ENCODE data around the gene AREG.

Gene AREG

DNA sequence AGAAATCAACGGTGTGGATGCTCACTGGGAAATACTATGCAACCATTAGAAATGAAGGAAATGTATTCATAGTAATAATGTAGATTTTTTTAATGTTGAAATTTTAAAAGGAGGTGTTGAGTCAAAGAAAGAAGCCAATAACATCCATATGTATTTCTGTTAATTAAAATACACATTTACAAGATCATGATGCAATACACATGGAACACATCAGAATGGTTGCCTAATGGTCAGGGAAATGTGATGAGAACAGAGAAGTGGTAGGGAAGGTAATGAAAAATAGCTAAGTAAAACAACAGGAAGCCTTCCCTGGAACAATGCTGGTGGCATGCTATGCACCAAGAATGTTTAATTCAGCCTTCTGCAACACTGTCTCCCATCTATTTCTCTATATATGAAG is 18.2 kb downstream of the AREG start:
- no peak for DNase-seq (ENCODE audit: low read depth in 2 of 2)

DNA sequence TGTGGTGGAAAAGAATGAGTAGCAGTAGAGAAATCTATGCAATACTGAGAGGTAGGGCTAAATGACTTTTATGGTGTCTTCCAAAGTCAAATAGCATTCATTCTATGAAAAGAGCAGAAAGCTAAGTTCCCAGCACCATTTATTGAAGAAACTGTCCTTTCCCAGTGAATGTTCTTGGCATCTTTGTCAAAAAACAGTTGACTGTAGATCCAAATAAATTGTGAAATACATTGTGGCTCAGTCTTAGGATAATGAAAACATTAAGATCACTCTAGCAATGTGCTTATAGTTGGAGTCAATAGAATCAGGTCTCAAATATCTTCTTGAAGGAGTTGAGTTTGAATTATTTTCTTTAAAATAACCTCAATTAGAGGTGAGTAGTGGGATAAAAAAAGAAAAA is 19.4 kb downstream of the AREG start:
- DNase-seq (ENCODE audit: low read depth in 2 of 2): no peak

DNA sequence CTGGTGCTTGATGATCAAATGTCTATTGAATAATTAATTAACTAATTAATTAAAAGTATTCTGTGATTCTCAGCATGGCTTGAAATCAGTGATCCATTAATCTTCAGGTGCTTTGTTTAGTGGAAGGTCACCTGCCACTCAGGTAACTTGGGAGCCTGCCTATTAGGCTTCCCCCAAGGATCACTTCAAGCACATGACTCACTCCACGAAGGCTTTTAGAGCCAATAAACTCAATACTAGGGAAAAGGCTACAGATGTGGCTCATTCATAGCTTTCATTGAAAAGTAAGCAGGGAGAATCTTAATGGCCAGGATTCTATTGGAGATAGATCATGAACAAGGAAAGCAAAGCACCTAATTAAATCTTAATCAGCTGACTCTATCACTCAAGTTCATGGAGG is 21.3 kb downstream of the AREG start:
- DNase-seq (ENCODE audit: low read depth in 2 of 2): no peak

DNA sequence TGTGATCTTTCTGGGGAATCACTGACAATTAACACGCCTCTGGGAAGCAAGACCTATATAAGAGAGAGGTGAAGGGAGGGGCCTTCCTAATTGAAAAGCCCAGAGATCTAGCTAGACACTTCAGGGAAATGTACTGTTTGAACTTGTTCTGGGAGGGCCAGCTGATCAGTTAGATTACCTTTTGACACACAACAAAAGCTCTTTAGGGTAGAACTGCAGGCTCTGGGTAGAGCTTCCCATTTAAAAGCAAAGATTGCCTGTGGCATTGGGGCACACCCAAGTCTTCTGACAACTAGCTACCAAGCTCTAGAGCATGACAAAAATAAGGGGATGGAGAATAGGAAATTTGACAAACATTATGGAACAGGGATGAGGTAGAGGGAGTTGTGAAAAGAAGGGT is 26.3 kb downstream of the AREG start:
- DNase-seq (ENCODE audit: low read depth in 2 of 2): no peak

DNA sequence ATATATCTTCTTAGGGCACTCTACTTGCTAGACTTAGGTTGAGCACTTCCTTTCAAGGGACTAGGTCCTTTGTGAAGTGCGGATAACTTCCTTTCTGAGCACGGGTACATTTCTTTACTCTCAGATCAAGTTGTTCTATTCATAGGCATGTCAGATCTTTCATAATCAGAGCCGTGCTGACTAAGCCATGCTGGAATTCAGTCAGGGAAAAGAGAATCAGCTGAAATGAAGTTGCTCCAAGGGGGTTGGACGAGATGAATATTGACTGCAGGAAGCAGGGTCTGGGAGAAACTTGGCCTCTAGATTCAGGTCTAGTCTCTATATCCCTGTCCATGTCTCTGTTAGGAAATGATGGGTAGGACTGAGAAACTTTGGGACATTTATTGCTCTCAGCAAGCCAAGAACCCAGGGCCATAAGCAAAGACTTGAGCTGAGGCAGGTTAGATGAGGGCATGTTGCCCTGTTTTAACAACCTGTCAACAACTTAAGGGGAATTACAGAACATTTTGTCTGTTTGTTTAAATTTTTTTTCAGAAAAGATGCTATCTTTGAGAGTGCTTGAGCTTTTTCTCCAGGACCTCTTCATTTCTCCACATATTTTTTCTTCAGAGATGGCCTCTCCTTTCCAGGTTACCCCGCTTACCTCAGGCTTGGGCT is 28.3 kb downstream of the AREG start:
- no peak for DNase-seq (ENCODE audit: low read depth in 2 of 2)

DNA sequence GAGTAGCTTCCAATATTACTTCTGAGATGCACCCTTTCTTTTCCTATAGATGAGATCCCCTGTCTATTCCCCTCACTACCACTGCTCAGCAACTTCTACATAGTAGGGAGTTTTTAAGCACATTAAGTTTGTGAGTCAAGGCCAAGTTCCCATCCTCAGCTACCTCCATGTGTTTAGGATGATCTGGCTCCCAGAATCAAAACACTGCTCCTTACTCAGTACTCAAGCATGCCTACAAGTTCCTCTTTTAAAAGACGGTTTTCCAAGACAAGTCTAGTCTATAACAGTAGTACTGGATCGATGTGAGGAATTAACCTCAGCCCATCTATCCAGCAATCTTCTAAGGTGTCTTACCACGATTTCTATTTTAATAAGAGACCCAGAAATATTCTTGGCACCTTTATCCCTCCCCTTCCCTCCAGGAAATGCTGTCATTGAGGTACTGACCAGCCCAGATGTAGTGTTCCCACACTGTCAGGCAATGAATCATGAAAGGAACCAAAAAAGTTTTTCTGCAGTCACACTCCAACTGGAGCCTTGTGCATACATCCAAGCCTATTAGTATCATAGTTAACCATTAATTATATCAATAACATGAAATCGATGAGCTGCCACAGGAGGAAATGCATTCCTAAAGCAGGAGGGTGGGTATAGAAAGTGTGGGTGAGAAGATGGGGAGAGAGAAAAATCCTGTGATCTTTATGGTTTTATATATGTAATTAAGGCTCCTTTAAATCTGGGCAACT is 29.6 kb downstream of the AREG start:
- no peak for DNase-seq (ENCODE audit: low read depth in 2 of 2)

DNA sequence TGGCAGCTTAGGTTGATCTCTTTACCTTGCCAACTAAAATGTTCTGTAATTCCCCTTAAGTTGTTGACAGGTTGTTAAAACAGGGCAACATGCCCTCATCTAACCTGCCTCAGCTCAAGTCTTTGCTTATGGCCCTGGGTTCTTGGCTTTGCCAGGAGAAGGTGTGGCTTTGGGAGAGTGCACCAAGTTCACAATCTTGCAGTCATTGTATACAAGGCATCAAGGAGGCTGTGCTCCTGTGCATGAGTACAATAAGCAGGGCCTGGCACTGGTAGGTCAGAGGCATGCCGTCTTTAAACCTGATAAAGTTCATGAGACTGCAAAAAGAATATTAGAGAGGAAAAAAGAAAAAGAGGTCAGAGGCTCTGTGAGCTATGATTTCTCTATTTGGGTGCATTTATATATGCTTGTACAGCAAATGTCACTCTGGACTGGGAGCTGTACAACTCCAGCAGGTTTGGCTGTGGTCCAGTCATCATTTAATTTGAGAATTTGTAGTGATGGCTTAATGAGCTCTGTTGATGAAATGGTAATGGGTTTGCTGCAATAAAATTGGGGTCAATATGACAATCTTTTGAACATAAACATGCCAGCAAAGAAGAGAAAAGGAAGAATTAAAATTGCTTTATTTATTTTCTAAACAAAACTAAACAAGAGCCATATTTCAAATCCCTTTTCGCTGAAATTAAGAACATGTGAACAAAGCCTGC is 30.3 kb downstream of the AREG start:
- no peak for DNase-seq (ENCODE audit: low read depth in 2 of 2)

DNA sequence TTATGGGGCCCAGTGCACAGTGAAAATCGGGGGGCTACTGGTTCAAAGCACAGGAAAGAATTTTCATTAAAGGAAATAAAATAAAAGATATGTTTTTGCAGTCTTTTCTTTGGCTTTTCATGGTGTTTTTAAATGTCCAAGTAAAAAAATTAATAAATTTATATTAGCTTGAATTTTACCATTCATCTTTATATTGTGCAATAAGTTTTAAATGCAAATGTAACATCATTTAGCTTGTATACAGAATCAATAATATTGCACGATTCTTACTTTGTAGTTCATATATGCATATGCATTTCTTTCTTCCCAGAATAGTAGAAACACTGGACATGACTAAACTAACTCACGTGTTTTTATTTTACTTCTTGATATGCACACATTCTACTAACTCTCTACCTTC is 31.0 kb downstream of the AREG start:
- DNase-seq (ENCODE audit: low read depth in 2 of 2): no peak

DNA sequence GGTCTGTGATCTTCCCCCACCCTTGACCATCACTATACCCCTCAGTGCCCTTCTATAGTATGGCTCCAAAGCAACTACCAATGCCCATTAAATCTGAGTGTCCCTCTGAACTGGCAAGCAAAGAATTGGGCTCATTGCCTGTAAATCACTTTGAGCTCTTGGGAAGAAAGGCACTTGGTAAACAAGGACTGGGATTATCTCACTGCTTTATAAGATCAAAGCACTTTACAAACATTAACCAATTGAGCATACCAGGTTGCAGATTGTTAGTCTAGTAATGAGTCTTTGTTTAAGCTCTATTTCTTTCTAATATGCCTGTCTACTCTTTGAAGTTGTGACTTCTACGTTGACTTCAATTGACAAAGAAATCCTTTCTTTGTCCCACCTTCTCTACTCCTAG is 34.1 kb downstream of the AREG start:
- DNase-seq (ENCODE audit: low read depth in 2 of 2): no peak

DNA sequence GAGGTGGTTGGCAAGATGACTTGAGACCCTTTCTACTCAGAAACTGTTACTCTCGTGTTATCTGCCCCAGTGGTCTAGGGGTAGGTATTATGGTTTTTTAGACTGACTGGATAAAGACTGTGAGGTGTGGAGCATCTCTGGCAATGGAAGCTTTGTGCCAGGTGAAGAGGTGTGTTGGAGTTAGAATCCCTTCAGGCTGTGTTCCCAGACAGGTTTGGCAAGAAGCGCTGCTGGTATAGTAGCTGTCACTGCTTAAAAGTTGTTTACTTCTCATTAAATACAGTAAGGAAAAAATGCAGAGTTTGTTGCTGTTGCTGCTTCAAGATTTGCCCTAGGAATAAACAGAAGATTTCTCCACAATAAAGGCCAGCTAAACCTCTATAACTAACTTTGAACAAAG is 35.3 kb downstream of the AREG start:
- DNase-seq (ENCODE audit: low read depth in 2 of 2): no peak

DNA sequence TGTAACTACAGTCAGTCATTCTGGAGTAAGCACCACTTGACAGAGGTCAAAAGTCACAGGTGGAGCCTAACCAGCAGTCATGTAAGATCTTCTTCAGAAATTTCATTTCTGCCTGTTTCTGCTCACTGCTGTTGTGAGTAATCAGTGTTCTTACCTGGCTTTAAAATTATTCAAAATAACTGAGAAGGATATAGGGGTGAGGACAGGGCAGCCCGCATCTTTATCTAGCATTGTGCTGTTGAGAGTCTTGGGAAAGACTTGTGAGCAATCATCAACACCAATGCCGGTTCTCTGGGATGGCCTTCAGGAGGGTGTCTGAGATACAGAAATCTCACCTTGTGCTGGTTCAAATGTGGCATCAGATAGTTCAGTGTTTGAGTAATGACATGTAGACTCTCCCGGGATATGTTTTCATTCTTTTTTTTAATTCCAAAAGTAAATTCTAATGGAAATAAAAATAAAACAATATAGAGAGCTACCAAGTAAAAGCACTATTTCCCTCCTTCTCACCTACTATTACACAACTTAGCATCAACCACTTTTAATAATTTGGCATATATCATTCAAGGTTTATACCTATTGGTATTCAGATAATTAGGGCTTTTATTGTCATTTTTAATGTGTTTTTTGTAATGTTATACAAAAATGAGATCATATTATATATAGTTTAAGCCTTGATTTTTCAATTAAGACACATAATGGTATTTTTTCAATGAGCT is 37.1 kb downstream of the AREG start:
- DNase-seq (ENCODE audit: low read depth in 2 of 2): no peak

DNA sequence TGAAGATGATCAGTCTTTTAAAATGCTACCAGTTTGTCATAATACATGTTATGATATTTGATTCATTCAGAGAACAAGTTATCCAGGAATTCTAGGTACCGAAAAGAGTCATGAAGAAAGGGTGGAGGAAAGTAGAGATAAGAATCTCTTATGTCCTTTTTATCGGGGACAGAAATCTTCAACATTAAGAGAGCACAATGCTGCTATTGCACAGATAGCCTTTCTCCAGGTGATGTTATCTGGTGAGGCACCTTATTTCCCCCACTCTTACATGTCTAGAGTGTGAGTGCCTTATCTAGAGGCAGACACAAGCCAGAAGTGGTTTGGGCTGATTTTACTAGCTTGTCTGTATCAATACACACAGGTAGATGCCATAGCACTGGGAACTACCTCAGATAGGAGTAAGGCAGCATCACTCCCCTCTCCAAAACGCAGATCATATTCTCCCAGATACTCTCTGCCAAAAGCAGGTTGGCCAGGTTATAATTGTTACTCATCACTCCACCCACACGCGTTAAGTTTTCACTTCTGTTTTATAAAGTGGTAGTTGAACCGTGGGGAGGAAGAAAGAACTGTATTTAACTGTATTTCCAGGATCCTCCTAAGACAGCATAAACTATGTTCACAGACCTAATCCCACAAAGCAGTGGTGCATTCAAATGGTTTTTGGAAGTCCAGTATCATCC is 38.4 kb downstream of the AREG start:
- no peak for DNase-seq (ENCODE audit: low read depth in 2 of 2)

DNA sequence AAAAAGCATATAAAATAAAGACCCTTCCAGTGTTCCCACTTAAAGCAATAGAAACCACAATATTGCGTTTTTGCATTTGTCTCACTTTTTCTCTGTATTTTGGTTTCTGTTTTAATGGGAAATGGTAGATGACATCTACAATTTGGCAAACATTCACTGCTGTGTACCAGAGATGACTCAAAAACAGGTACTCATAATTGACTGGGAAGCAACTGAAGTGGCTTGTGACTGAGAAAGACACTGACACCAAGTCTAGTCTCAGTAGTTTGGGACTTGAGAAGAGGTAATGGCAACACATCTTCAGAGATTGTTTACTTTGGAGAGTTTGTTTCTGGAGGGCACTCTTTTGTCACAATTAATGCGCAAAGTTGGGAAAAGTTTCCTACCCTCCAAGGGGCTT is 42.0 kb downstream of the AREG start:
- no peak for DNase-seq (ENCODE audit: low read depth in 2 of 2)

DNA sequence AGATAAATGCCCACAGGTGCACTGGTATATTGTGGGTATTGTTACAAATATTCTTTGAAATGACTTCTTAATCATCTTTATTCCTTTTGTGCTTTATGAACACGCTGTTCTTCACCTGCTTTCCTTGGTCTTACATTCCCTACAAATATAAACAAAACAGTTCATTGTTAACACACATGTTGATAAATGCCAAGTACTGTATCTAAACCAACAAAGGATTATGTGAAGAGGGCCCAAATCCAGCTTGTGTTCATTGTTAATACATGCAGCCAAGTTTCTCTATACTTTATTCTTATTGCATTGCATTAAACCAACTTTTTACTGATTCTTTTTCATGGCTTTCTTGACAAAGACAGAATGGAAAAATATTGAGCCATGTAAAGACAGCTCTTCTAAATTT is 42.8 kb downstream of the AREG start:
- no peak for DNase-seq (ENCODE audit: low read depth in 2 of 2)

DNA sequence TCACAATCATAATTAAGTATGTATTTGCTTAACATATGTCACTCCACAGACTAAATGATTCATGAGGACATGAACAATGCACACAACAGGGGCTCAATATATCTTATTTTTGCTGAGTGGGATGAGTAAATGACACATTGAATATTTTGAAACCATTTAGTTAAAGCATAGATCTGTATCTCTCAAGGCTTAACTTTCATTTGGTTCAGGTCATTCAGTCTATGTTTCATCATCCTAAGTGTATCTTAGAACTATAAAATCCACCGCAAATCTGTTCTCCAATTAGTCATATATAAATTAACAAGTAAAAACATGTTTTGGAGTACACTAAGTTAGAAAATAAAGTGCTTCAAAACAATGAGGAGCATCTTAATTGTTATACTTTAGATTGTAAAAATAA is 45.8 kb downstream of the AREG start:
- no peak for DNase-seq (ENCODE audit: low read depth in 2 of 2)

DNA sequence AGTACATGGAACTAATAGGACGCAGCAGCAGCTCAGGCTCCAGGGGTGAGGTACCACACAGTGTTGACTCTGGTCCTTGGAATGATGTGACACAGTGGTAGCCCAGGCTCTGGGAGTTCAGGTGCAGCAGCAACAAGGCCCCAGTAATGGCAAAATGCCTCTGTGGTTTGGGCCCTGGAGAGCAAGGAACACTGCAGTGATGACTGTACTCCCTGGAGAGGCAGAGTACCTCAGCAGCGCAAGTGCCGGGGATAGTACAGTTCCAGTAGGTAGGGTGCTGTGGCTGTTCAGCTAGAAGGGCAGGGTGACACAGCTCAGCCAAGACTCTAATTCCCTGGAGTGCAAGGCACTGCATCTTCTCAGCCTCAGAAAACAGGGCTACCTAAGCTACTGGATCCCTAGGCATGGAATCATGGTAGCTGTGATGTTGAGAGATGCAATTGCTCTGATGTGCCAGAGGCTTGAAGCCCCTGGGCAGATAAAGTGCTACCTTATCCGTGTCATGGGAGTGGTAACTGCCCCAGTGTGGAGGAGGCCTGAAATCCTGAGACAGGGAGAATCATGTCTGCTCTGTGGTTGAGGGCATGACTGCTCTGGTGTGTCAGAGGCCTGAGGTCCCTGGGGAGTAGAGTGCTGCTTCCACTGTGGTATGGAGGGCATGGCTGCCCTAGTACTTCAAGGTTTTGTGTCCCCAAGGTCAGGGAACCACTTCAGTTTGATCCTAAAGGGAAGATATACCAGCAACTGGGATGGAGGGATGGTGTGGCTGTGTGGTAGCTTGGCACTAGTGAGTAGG is 55.2 kb downstream of the AREG start:
- DNase-seq (ENCODE audit: low read depth in 2 of 2): no peak

DNA sequence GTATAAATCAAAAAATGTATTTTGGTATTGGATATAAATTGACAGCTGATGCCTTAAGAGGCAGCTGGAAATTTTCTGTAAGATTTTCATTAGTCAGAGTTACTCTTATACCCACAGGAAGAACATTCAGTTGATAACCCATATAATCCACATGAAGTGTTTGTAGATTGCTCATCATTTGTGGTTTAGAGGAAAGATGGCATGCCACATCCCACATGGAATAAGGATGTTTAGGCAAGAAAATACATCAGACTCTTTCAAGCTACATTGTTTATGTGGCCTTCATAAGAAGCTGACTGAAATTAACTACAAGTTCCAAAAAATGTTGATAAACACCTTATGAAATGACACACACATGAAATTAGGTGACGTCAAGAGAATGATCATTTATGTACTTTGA is 56.6 kb downstream of the AREG start:
- no peak for DNase-seq (ENCODE audit: low read depth in 2 of 2)

DNA sequence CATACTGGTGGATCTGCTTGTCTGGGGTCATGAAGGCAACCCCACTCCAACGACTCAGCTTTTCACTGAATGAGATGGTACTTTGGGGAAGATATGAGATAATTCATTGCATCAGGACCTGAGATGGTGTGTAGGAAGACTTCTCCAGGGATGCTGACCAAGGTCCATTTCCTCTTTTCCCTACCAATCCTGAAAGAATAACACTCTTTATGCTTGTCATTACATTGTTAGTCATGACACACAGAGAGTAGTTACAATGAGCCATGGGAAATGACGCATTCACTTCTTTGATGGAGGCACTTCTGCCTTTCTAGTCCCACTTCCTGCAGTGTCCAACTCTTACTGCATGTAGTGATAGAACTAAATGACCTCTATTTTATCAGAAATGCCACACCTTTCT is 58.6 kb downstream of the AREG start:
- DNase-seq (ENCODE audit: low read depth in 2 of 2): no peak

DNA sequence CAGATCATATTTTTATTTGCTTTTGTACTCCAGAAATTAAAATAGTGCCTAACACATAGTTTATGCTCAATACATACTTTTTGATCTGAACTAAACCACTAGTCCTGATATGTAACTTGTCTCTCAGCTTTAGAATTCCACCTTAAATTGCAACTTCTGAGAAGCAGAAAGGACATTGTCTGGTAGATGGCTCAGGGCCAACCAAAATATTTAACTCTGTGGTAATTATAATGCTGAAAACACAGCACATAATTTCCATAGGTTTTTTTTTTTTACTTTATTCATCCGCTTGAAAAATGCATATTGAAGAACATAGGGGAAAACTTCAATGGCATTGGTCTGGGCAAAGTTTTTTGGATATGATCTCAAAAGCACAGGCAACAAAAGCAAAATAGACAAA is 59.3 kb downstream of the AREG start:
- no peak for DNase-seq (ENCODE audit: low read depth in 2 of 2)
